GM23248 (cell line): ENCODE measurements around the gene LSR.

Experiments
- EZH2 ChIP-seq: fragments of 200-600 bp; sonication (generic); IDR thresholded peaks from 2 replicates; pipeline ENCODE4 v1.6.1; 2018; ENCODE audit warnings: antibody characterized with exemption, mild to moderate bottlenecking; ENCODE audit not compliant: insufficient read depth, poor library complexity, severe bottlenecking
- EZH2phosphoT487 ChIP-seq: fragments of 200-600 bp; sonication (generic); IDR thresholded peaks from 2 replicates; pipeline ENCODE4 v1.6.1; 2018; ENCODE audit warnings: antibody characterized with exemption, moderate library complexity, mild to moderate bottlenecking, low read depth; ENCODE audit not compliant: insufficient read depth

DNA sequence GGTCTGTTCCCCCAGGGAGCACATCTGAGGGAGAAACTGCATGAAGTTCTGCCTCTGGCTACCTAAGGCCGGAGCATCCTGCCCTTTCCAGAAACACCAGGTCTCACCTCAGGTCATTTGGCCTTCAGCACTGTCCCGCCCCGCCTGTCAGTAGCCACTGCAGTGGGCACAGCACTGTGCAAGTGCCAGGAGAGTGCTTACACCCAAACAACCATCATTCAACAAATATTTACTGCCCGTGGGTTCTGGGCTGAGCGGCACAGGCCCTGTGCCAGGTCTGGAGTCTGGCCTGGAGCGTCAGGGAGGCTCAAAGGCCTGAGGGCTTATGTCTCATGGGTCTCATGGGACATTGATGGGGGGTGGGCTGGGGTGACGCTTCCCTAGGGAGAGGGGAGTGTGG is 22.7 kb downstream of the LSR start:
- TF ChIP-seq EZH2 (no peak), EZH2phosphoT487 (no peak)
